HL-60 (cell line): ENCODE measurements around the gene GFPT1.

ENCODE experiments used
- DNase-seq, 2 experiments: peaks; one replicate each; pipeline ENCODE4 v3.0.0-alpha.2; 2010 to 2020; ENCODE audit warnings: low read depth in 1 of 2, low spot score in 1 of 2
- H3K27ac ChIP-seq: fragments of 250-450 bp; sonication (Bioruptor Pico); replicated peaks from 2 replicates; pipeline ENCODE4 v1.5.1; 2020; ENCODE audit warnings: mild to moderate bottlenecking, moderate library complexity
- H3K27me3 ChIP-seq: fragments of 250-450 bp; sonication (Bioruptor Pico); 2 replicates; pipeline ENCODE4 v1.5.1; 2021; ENCODE audit warnings: mild to moderate bottlenecking, moderate library complexity; ENCODE audit not compliant: insufficient read depth, poor library complexity, severe bottlenecking
- H3K4me3 ChIP-seq: replicated peaks from 2 replicates; pipeline ENCODE4 v1.5.1; 2011; ENCODE audit warnings: mild to moderate bottlenecking, control low read depth, low read length; ENCODE audit not compliant: insufficient read depth
- CTCF ChIP-seq: IDR thresholded peaks from one replicate; pipeline ENCODE4 v1.5.1; 2011; ENCODE audit warnings: low read length, control low read depth, inconsistent platforms; ENCODE audit not compliant: insufficient read depth
- GABPA ChIP-seq: IDR thresholded peaks from 2 replicates; pipeline ENCODE4 v1.6.1; 2012; ENCODE audit warnings: low read depth
- POLR2AphosphoS5 ChIP-seq: IDR thresholded peaks from 2 replicates; pipeline ENCODE4 v1.6.1; 2012; ENCODE audit warnings: low read depth
- REST ChIP-seq: IDR thresholded peaks from 2 replicates; pipeline ENCODE4 v1.6.1; 2012; ENCODE audit warnings: low read depth; ENCODE audit not compliant: insufficient replicate concordance
- SPI1 ChIP-seq: IDR thresholded peaks from 2 replicates; pipeline ENCODE4 v1.6.1; 2012; ENCODE audit warnings: low read depth, mild to moderate bottlenecking, borderline replicate concordance

The GFPT1 gene

GRCh38 chr2:69288429-69288828 is 98.6 kb downstream of the GFPT1 start:
- H3K27me3 ChIP-seq = no peaks in the 10 kb centered on the region
- no peak overlapping the region for H3K4me3 ChIP-seq
- no peak for TF ChIP-seq CTCF
- no peak for TF ChIP-seq GABPA
- TF ChIP-seq SPI1 = no peak
- TF ChIP-seq POLR2AphosphoS5 = no peak
- TF ChIP-seq REST = no peak
- H3K27ac ChIP-seq = no peak overlapping the region
- no peak for DNase-seq

GRCh38 chr2:69287544-69287943 is 99.5 kb downstream of the GFPT1 start:
- Histone ChIP-seq H3K27me3 (no peaks in the 10 kb centered on the region), H3K27ac (no peak overlapping the region), H3K4me3 (no peak overlapping the region)
- no peak for DNase-seq
- TF ChIP-seq CTCF (no peak), REST (no peak), GABPA (no peak), POLR2AphosphoS5 (no peak)

- Histone ChIP-seq H3K27ac (no peak overlapping the region), H3K27me3 (no peaks in the 10 kb centered on the region)
- no peak for DNase-seq
Measured at GRCh38 chr2:69285379-69285894, 101.6 kb downstream of the GFPT1 start.

More at GRCh38 chr2:69285379-69285894, 101.6 kb downstream of the GFPT1 start:
- H3K4me3 ChIP-seq = no peak overlapping the region
- TF ChIP-seq CTCF (no peak), GABPA (no peak), REST (no peak), POLR2AphosphoS5 (no peak), SPI1 (no peak)
